ENCODE results near the gene TRMT5. TPM values are rescaled to one million over a fixed set of nuclear protein-coding genes. Genes with fewer than 3 reads are reported as not detected.

The TRMT5 gene, protein sequence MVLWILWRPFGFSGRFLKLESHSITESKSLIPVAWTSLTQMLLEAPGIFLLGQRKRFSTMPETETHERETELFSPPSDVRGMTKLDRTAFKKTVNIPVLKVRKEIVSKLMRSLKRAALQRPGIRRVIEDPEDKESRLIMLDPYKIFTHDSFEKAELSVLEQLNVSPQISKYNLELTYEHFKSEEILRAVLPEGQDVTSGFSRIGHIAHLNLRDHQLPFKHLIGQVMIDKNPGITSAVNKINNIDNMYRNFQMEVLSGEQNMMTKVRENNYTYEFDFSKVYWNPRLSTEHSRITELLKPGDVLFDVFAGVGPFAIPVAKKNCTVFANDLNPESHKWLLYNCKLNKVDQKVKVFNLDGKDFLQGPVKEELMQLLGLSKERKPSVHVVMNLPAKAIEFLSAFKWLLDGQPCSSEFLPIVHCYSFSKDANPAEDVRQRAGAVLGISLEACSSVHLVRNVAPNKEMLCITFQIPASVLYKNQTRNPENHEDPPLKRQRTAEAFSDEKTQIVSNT
- total RNA-seq (2012; rRNA removed) = 10.4 and 15.6 TPM in 2 replicates
- 4.0 and 5.0 TPM in 2 replicates for polyA plus RNA-seq (2012; rRNA removed)
- 0.90 and 2.0 TPM in 2 replicates for polyA plus RNA-seq (2012; cell fraction: cytosol; rRNA removed)
- 0.46 and 3.1 TPM in 2 replicates for polyA plus RNA-seq (2012; cell fraction: nucleus; rRNA removed; ENCODE audit: low replicate concordance)
- Bru-seq, nascent RNA = percentile 53 among the genes with signal in this experiment
- BruChase-seq, experiment 1, labeled RNA remaining after a 6-hour chase = percentile 48 among the genes with signal in this experiment
- BruChase-seq, experiment 2, labeled RNA remaining after a 2-hour chase = percentile 75 among the genes with signal in this experiment
- long read RNA-seq, full-length matches to known transcripts = 10 of 12 reads
- long read RNA-seq, partial matches to known transcripts = 1 of 12 reads
- long read RNA-seq, other reads (novel, unspliced or antisense) = 1 of 12 reads

DNA sequence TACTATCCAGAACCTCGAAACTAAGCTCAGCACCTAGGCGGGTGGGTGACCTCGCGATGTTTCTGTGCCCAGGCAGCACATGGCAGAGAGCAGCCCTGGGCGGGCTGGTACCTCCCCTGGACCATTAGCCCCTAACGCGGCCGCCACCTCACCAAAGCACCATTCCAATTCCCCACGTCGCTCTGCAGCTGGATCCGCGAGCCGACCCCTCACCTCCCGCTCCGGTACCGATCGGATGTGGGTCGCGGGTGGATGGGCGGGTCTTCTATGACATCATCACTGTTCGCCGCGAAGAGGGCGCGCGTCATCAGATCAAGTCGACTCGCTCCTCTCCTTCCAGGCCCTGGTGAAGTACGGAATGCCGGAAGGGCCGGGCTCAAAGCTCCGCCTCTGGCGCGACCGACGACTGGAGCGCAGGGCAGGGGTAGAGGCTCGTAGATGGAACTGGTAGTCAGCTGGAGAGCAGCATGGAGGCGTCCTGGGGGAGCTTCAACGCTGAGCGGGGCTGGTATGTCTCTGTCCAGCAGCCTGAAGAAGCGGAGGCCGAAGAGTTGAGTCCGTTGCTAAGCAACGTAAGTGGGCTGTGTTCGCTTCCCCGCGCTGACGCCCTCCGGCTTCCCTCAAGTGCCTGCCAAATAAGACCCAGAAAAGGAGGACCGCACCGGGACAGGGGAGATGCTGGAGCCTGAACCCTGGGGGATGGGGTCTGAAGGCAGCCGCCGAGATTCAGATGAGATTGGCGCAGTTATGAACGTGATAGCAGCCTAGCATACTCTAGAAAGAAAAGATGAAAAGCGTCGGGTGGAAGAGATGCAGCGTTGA lies at the start of gene TRMT5, which contains the start of gene SLC38A6:
TSS of gene TRMT5 (minus strand) at position 269 of the 822 bp plus-strand sequence. CDS start at position 163, 106 bp downstream.
TSS of gene SLC38A6 (plus strand) at position 435 of the 822 bp plus-strand sequence. CDS start at position 468, 33 bp downstream.
- H2BK120ac ChIP-seq (ENCODE audit: low read depth, low read length) = peak within 1 kb of the TSS; percentile 75
- peak within 1 kb of the TSS; percentile 95 for H3K56ac ChIP-seq (ENCODE audit: extremely low read depth, insufficient read depth, low read length)
- H4K5ac ChIP-seq (ENCODE audit: low read depth, low read length) = peak within 1 kb of the TSS; percentile 79
- peak within 1 kb of the TSS; percentile 94 for H2AK9ac ChIP-seq (replicated peaks; ENCODE audit: low read depth, low read length, poor library complexity)
- intact Hi-C loops (cut with micrococcal nuclease) = loop anchor here (1.0 to 5.0 kb wide), 7 partner anchors 46 to 356 kb away; partner anchors contain the start of gene SIX1
- peak within 1 kb of the TSS; percentile 81 for H4K91ac ChIP-seq (ENCODE audit: insufficient read depth, low read depth, low read length)
- no peaks in the 10 kb centered on the region for H3K9me3 ChIP-seq (ENCODE audit: control insufficient read depth, insufficient read depth, low read length)
- peak within 1 kb of the TSS; percentile 70; the same call in 1 of the 2 replicates for H2BK20ac ChIP-seq (ENCODE audit: low read depth, low read length)
- H2BK15ac ChIP-seq (ENCODE audit: low read depth, low read length) = peak within 1 kb of the TSS; percentile 49; the same call in 2 of the 3 replicates
- H2AFZ ChIP-seq (replicated peaks; ENCODE audit: low read length, poor library complexity) = peak within 1 kb of the TSS; percentile 98
- peak within 1 kb of the TSS; percentile 92 for H3K14ac ChIP-seq (replicated peaks; ENCODE audit: low read depth, low read length)
- peak within 1 kb of the TSS; percentile 58 for H3K18ac ChIP-seq (ENCODE audit: low read depth, low read length)
- peak within 1 kb of the TSS; percentile 91 for H2BK5ac ChIP-seq (ENCODE audit: low read depth, low read length, poor library complexity, severe bottlenecking)
- H3K4ac ChIP-seq (ENCODE audit: low read depth, low read length) = peak within 1 kb of the TSS; percentile 91
- H3K27ac ChIP-seq (ENCODE audit: insufficient read depth, low read length) = peak within 1 kb of the TSS; percentile 89
- no peaks in the 10 kb centered on the region for H3K27me3 ChIP-seq (ENCODE audit: control insufficient read depth, insufficient read depth, low read length)
- H3K4me2 ChIP-seq (ENCODE audit: low read depth, low read length) = peak within 1 kb of the TSS; percentile 93
- peaks cover 21 to 60% of the 10 kb centered on the region in 2 experiments for H3K79me1 ChIP-seq (ENCODE audit: low read depth in 1 of 2, low read length in 2 of 2)
- dilution Hi-C loops (cut with HindIII; ENCODE audit: low sequenced_read_pairs, unreplicated experiment) = no loop called here
- no TSS peak for BruUV-seq (replicated peaks)
- peaks cover 3% of the 10 kb centered on the region; the same call in 1 of the 2 replicates for H3K9me1 ChIP-seq (ENCODE audit: insufficient read depth, low read length)
- in situ Hi-C loops (cut with MboI; ENCODE audit: low sequenced_read_pairs) = loop anchor here (5.0 to 25.0 kb wide), 3 partner anchors 259 to 344 kb away; partner anchors contain the start of genes SIX1 and SIX4
- peak within 1 kb of the TSS; percentile 92 for H3K9ac ChIP-seq (ENCODE audit: low read depth, low read length)
- H3K23ac ChIP-seq (ENCODE audit: low read depth, low read length) = peak within 1 kb of the TSS; percentile 86
- H3K4me3 ChIP-seq (ENCODE audit: insufficient read depth, low read depth, low read length) = peak within 1 kb of the TSS; percentile 83
- peaks cover 7% of the 10 kb centered on the region for H3K36me3 ChIP-seq (ENCODE audit: control insufficient read depth, insufficient read depth, low read length)
- peak within 1 kb of the TSS; percentile 62 to 94 for H4K8ac ChIP-seq (ENCODE audit: low read depth in 2 of 2, low read length in 2 of 2)
- ChIA-PET CTCF (interaction anchor here (1.2 kb wide), 1 partner anchor 259 kb away, joined by 3 read pairs; no protein-coding TSS in a partner anchor), POLR2A (ENCODE audit: unreplicated experiment) (interaction anchor here (0.6 kb wide), 2 partner anchors 301 to 732 kb away, joined by 4 to 8 read pairs; partner anchors contain the start of gene PPM1A)
- WGBS, 2 experiments (ENCODE audit: extremely low coverage in 2 of 2, insufficient read length in 1 of 2) = 0% methylated on average over 19 of the region's 59 CpGs; no CpG with 5 or more reads in 1 of the 2 experiments
- no peaks in the 10 kb centered on the region; the same call in 1 of the 2 replicates for H3K4me1 ChIP-seq (ENCODE audit: control insufficient read depth, insufficient read depth, low read length)
- ATAC-seq (ENCODE audit: low read depth) = peak; percentile 95
- no peaks in the 10 kb centered on the region for H4K20me1 ChIP-seq (ENCODE audit: insufficient read depth, low read length)
- peak within 1 kb of the TSS; percentile 72 for H2AK5ac ChIP-seq (ENCODE audit: low read depth, low read length)
- peak; percentile 97 for DNase-seq
- TF ChIP-seq RFX5 (IDR thresholded peaks at IDR 0.05; ENCODE audit: low read depth, low read length) (no peak), RCOR1 (IDR thresholded peaks at IDR 0.05; ENCODE audit: insufficient replicate concordance, low read length) (no peak), SMC3 (IDR thresholded peaks at IDR 0.05; ENCODE audit: low read depth, low read length) (no peak), MAZ (IDR thresholded peaks at IDR 0.05; ENCODE audit: borderline replicate concordance, low read depth, low read length) (peak; percentile 70; the same call in 1 of the 2 replicates), CEBPB (IDR thresholded peaks at IDR 0.05; ENCODE audit: low read depth, low read length) (no peak), POLR2A (IDR thresholded peaks at IDR 0.05; ENCODE audit: low read depth, low read length) (peak; percentile 83), FOS (IDR thresholded peaks at IDR 0.05; ENCODE audit: low read depth, low read length) (peak; percentile 33; the same call in 1 of the 2 replicates), NFE2L2 (IDR thresholded peaks at IDR 0.05; ENCODE audit: low read depth, low read length) (no peak), RAD21 (IDR thresholded peaks at IDR 0.05; ENCODE audit: low read length) (peak; percentile 28)
- TF ChIP-seq, protein P1, sequence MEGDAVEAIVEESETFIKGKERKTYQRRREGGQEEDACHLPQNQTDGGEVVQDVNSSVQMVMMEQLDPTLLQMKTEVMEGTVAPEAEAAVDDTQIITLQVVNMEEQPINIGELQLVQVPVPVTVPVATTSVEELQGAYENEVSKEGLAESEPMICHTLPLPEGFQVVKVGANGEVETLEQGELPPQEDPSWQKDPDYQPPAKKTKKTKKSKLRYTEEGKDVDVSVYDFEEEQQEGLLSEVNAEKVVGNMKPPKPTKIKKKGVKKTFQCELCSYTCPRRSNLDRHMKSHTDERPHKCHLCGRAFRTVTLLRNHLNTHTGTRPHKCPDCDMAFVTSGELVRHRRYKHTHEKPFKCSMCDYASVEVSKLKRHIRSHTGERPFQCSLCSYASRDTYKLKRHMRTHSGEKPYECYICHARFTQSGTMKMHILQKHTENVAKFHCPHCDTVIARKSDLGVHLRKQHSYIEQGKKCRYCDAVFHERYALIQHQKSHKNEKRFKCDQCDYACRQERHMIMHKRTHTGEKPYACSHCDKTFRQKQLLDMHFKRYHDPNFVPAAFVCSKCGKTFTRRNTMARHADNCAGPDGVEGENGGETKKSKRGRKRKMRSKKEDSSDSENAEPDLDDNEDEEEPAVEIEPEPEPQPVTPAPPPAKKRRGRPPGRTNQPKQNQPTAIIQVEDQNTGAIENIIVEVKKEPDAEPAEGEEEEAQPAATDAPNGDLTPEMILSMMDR (conservative IDR thresholded peaks at IDR 0.05; ENCODE audit: low read depth, low read length) = no peak

Data from IMR-90 (cell line).